Suprapubic skin (tissue), 3 donors: Measurements from ENCODE around the gene EXOC7.

Experiments used
- CTCF ChIP-seq, 2 donors: fragments of 200-600 bp in 1 of 2; fragments of 450-650 bp in 1 of 2; sonication (generic) in 1 of 2; IDR thresholded peaks; one replicate each; pipeline ENCODE4 v1.5.1; 2016 to 2019; ENCODE audit warnings: antibody characterized with exemption in 2 of 2, mild to moderate bottlenecking in 1 of 2, moderate library complexity in 1 of 2
- EP300 ChIP-seq: sonication (generic); formaldehyde crosslinking; IDR thresholded peaks from one replicate; pipeline ENCODE4 v1.6.1; 2017; ENCODE audit warnings: antibody characterized with exemption

- TF ChIP-seq EP300 (no peak), CTCF (IDR thresholded peaks at IDR 0.05) (no peak)
These were observed 29.2 kb upstream of the EXOC7 start for GRCh38 chr17:76132574-76133338.
